D721Med (cell line): ENCODE data around the gene NEU4.
"Not testable (repeated sequence)": the region's sequence is repeated elsewhere in the genome, so short reads cannot be mapped to it uniquely, and the experiment has no call there.

Source experiments
- DNase-seq: peaks from one replicate; pipeline ENCODE4 v3.0.0; 2011; ENCODE audit warnings: low spot score; ENCODE audit not compliant: insufficient read length
- FAIRE-seq: peaks from 2 replicates; lab custom pipeline; 2011; peaks lifted over from hg19 to GRCh38; lab: Jason Lieb, UNC
- TF ChIP-seq, protein P1 (sequence below): IDR thresholded peaks from 2 replicates; pipeline ENCODE4 v1.5.1; 2012; ENCODE audit warnings: mild to moderate bottlenecking, control low read depth; ENCODE audit not compliant: insufficient read depth; ENCODE audit errors: missing control alignments

NEU4 gene

DNA sequence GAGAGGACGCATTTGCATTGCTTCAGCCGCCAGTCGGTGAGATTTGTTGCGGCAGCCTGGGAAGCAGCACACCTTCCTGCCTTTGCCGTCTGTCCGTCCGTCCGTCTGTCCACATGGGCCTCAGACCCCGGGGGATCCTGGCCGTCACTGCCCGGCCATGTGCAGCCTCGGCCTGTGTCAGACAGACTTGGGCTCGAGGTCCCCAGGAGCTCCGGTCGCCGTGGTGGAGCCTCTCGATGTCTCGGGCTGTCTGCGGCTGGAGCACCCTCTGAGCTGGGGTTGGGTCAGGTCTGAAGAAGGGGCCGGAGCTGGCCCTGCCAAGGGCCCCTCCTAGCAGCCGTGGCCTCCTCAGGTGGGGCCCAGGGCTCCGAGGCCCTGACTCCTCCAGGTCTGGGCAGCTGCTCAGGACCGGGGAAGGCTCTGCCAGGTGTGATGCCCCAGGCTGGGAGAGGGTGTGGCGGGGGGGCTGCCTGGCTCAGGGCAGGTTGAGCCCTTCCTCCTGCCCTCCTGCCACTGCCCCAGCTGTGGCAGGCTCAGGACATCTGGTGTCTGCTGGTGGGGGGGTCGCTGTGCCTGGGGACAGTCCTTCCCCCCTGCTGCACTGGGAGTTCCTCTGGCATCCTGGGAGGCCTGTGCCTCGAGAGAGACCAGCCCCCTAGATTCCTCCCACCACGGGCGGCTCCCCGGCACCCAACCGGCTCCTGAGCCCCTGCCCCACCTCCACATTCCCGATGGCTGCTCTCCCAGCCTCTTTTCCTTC, 11.8 kb downstream of the NEU4 start:
- TF ChIP-seq, protein P1, sequence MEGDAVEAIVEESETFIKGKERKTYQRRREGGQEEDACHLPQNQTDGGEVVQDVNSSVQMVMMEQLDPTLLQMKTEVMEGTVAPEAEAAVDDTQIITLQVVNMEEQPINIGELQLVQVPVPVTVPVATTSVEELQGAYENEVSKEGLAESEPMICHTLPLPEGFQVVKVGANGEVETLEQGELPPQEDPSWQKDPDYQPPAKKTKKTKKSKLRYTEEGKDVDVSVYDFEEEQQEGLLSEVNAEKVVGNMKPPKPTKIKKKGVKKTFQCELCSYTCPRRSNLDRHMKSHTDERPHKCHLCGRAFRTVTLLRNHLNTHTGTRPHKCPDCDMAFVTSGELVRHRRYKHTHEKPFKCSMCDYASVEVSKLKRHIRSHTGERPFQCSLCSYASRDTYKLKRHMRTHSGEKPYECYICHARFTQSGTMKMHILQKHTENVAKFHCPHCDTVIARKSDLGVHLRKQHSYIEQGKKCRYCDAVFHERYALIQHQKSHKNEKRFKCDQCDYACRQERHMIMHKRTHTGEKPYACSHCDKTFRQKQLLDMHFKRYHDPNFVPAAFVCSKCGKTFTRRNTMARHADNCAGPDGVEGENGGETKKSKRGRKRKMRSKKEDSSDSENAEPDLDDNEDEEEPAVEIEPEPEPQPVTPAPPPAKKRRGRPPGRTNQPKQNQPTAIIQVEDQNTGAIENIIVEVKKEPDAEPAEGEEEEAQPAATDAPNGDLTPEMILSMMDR, result no peak
- no peak for FAIRE-seq

DNA sequence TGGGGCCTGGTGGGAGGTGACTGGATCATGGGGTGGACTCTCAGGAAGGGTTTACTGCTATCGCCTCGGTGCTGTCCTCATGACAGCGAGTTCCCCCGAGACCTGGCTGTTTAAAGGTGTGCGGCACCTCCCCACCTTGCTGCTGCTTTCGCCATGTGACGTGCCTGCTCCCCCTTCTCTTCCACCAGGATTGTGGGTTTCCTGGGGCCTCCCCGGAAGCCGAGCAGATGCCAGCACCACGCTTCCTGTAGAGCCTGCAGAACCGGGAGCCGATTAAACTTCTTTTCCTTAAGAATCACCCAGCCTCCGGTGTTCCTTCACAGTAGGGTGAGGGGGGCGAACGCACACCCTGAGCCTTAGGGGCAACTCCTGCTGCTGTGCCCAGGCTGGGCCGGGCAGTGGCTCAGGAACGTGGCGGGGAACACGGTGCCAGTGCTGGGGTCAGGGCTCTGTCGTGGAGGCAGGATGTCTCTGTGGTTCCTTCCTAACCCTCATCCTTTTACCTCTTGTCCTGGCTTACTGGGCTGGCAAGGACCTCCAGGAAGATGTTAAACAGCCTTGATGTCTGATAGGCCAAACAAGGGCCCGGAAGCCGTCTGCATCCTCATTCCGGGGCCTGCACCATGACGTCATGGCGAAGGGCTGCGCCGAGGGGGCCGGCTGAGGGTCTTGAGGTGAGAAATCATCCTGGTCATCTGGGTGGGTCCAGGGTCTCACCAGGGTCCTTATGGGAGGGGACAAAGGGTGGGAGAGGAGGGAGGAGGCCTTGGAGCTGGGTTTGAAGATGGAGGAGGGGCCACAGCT, 12.7 kb downstream of the NEU4 start:
- TF ChIP-seq, protein P1, result no peak
- FAIRE-seq, result no peak

More for the DNA sequence above, 11.8 kb downstream of the NEU4 start:
- DNase-seq, result no peak

DNA sequence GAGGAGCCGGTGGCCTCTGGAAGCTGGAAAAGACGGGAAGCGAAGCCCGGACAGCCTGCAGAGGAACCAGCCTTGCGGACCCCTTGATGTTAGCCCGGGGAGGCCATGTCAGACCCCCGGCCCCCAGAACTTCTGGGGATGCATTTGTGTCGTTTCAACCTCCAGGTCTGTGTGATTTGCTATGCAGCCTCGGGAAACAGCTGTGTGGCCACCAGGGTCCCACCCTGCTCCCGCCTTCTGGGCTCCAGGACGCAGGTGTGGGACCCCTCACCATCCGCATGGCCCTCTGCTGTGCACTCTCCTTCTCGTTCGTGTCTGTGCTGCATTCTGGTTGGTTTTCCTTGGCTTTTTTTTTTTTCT, 13.3 kb downstream of the NEU4 start:
- TF ChIP-seq, protein P1, result no peak
- FAIRE-seq (no peak), DNase-seq (no peak)

More for the DNA sequence above, 12.7 kb downstream of the NEU4 start:
- DNase-seq, result no peak

DNA sequence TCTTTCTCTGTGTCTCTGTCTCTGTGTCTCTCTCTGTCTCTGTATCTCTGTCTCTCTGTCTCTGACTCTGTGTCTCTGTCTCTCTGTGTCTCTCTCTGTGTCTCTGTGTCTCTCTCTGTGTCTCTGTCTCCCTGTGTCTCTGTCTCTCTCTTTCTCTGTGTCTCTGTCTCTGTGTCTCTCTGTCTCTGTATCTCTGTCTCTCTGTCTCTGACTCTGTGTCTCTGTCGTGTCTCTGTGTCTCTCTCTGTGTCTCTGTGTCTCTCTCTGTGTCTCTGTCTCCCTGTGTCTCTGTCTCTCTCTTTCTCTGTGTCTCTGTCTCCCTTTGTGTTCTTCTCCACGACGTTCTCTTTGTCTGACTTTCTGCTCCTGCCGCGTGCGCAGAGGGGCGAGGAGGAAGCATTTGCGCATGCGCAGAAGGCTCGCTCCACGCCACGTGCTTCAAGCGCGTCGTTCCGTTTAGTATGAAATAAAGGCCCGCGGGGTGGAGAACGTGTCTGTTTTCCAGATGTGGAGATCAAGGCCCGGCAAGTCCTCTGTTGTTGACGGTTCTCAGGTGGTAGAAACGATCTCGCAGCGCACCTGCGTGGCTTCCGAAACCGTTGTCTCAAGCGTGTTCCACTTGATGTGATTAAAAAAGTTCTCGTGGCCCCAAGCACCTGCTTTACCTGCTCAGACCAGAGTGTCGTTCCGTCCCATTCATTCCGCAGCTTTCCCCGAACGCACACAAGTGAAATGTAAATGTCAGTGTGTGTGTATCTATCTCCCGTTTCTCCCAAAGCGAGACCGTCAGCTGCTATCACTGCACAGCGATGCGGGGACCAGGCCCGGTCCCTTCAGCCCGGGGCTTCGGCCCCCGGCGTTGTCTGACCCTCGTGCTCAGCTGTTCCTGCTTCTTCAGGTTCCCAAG, 14.8 kb downstream of the NEU4 start:
- DNase-seq, FAIRE-seq: not testable (repeated sequence)

DNA sequence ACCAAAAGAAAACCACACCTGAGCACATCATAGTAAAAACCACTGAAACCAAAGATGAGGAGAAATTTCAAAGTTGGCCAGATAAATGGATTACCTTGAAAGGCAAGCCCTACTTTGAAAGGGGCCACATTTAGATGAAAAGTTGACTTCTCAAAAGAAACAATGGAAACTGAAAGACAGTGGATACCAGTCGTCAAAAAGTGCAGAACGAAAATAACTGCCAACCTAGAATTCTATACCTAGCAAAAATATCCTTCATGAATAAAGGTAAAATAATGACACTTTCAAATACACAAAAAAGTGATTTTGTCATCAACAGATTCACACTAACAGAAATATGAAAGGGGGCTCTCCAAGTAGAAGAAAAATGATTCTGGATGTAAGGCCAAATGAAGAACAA, 18.4 kb downstream of the NEU4 start:
- DNase-seq (no peak), FAIRE-seq (no peak)
- TF ChIP-seq, protein P1, result no peak

DNA sequence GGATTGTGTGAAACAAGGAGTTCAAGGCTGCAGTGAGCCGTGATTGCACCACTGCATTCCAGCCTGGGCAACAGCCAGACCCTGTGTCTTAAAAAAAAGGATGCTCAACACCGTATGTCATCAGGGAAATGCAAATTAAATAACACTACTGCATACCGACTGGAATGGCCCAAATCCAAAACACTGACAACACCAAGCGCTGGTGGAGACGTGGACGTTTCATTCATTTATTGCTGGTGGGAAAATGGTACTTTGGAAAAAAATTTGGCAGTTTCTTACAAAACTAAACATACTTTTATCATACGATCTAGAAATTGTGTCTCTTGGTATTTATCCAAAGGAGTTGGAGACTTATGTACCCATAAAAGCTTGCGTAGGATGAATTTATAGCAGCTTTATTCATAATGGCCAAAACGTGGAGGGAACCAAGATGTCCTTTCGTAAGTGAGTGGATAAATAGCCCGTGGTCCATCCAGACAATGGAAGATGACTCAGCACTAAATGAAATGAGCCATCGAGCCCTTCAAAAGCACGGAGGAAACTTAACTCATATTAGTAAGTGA, 24.2 kb downstream of the NEU4 start:
- FAIRE-seq (no peak), DNase-seq (no peak)
- TF ChIP-seq, protein P1, result no peak

DNA sequence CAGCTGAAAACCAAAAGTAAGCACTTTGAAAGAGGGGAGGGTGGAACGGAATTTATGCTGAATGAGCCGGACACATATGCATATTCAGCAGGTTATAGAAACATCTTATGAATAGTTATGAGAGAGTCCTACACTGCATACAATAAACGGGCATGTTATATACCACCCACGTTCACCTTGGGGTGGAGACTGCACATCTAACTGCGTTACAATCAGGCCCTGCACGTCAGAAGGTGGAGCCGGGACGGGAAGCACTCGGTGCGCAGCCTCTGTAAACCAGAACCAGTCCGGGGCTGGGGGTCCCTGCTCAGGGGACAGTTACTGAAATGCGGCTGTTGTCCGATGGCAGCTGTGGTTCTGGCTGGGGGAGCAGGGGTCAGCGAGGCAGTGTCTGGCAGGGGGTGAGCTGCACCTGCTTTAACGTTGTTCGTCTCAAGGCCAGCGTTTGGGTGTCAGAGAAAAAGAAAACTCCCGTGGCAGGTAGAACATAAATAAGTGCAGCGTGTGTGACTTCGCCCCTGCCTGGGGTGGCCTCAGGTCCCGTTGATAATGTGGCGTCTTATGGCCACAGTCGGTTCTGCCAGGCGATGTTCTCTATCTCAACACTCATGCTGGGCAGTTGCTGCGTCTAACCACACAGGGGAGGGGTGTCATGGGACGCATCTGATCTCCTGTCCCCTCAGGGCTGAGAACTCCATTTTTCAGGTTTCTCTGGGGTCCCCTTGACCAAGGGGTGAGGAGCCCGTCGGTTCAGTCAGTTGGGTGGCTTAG, 24.9 kb downstream of the NEU4 start:
- FAIRE-seq, DNase-seq: not testable (repeated sequence)
